ENCODE measurements around the gene ARID3A. TPM values are rescaled to one million over a fixed set of nuclear protein-coding genes. Genes with fewer than 3 reads are reported as not detected.

ARID3A gene
- total and polyA plus RNA-seq, 2 of the 4 experiments (the other 2 are of a cell fraction): 16.0 to 23.1 TPM

DNA sequence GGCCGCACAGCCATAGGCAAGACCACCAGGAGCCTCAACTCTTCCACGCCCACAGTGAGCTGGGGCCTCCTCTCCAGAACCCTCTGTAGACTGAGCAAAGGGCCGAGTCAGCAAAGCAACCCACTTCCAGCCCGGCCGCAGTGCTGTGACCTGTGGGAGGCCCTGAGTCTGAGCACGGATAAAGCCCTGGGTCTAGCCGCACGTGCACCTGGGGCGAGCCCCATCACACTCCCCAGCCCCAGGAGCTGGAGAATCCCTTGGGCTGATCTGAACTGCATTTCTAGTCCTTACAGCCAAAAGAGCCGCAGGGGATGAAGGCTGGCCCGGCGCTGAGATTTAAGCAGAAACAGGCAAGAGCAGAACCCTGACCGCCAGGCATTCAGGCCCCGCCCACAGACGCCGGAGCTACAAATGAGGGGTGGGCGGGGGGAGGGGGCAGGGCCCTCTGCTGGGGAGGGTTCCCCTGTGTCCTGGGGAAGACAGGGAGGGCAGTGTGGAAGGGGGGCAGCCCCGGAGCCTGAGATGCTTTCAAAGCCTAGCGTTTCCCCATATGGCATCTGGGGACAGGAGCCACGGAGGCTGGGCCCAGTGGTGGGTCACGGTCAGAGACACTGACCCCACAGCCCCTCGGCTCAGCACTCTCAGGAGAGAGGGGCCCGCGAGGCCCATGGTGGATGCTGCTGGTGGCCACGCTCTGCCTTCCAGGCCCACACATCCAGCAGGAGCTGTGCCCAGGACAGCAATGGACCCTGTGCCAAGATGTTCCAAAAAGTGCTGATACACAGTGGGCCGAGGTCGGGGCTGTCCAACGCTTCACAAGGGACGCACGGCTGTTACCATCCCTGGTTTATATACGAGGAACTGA, 90.2 kb downstream of the ARID3A start:
- Histone ChIP-seq H2BK120ac (ENCODE audit: low read depth, low read length) (no peak overlapping the region), H4K8ac (ENCODE audit: low read depth in 2 of 2, low read length in 2 of 2) (no peak overlapping the region), H3K23ac (ENCODE audit: low read depth, low read length) (no peak overlapping the region), H3K4me2 (ENCODE audit: low read depth, low read length) (peak overlapping the region; percentile 38; the same call in 1 of the 2 replicates), H3K27ac (ENCODE audit: insufficient read depth, low read length) (no peak overlapping the region), H2AK5ac (ENCODE audit: low read depth, low read length) (no peak overlapping the region; the same call in 1 of the 2 replicates), H3K4ac (ENCODE audit: low read depth, low read length) (peak overlapping the region; percentile 32; the same call in 1 of the 2 replicates), H3K9me3 (ENCODE audit: control insufficient read depth, insufficient read depth, low read length) (no peaks in the 10 kb centered on the region), H3K56ac (ENCODE audit: extremely low read depth, insufficient read depth, low read length) (no peak overlapping the region), H4K91ac (ENCODE audit: insufficient read depth, low read depth, low read length) (no peak overlapping the region), H2AFZ (replicated peaks; ENCODE audit: low read length, poor library complexity) (peak overlapping the region; percentile 14), H3K4me1 (ENCODE audit: control insufficient read depth, insufficient read depth, low read length) (peaks cover 33% of the 10 kb centered on the region), H3K9me1 (ENCODE audit: insufficient read depth, low read length) (peaks cover 9% of the 10 kb centered on the region; the same call in 1 of the 2 replicates), H2BK20ac (ENCODE audit: low read depth, low read length) (no peak overlapping the region), H4K5ac (ENCODE audit: low read depth, low read length) (no peak overlapping the region), H3K18ac (ENCODE audit: low read depth, low read length) (no peak overlapping the region), H2AK9ac (replicated peaks; ENCODE audit: low read depth, low read length, poor library complexity) (peak overlapping the region; percentile 42), H2BK15ac (ENCODE audit: low read depth, low read length) (no peak overlapping the region), H2BK5ac (ENCODE audit: low read depth, low read length, poor library complexity, severe bottlenecking) (peak overlapping the region; percentile 28), H3K27me3 (ENCODE audit: control insufficient read depth, insufficient read depth, low read length) (no peaks in the 10 kb centered on the region), H3K36me3 (ENCODE audit: control insufficient read depth, insufficient read depth, low read length) (peaks cover 27% of the 10 kb centered on the region), H4K20me1 (ENCODE audit: insufficient read depth, low read length) (peaks cover 78% of the 10 kb centered on the region), H3K4me3 (ENCODE audit: insufficient read depth, low read depth, low read length) (no peak overlapping the region), H3K79me1 (ENCODE audit: low read depth in 1 of 2, low read length in 2 of 2) (peaks cover 0 to 71% of the 10 kb centered on the region in 2 experiments; a peak in 2 of 4 replicates), H3K9ac (ENCODE audit: low read depth, low read length) (no peak overlapping the region), H3K14ac (replicated peaks; ENCODE audit: low read depth, low read length) (0 out of 2 replicates have a peak overlapping the region, but pooled peaks have one; percentile 0)
- dilution Hi-C loops (cut with HindIII; ENCODE audit: low sequenced_read_pairs, unreplicated experiment): no loop called here
- no peak for DNase-seq
- ChIA-PET CTCF (no interaction called here), POLR2A (ENCODE audit: unreplicated experiment) (interaction anchor here (0.6 kb wide), 1 partner anchor 11 kb away, joined by 3 read pairs; no protein-coding TSS in a partner anchor)
- in situ Hi-C loops (cut with MboI; ENCODE audit: low sequenced_read_pairs): no loop called here
- no TSS peak for BruUV-seq (replicated peaks)
- no peak for ATAC-seq (ENCODE audit: low read depth)
- intact Hi-C loops (cut with micrococcal nuclease): no loop called here
- no peak for TF ChIP-seq CHD1 (IDR thresholded peaks at IDR 0.05; ENCODE audit: low read depth, low read length)
- no peak for TF ChIP-seq MXI1 (IDR thresholded peaks at IDR 0.05; ENCODE audit: borderline replicate concordance, low read depth, low read length)
- TF ChIP-seq SMC3 (IDR thresholded peaks at IDR 0.05; ENCODE audit: low read depth, low read length): no peak
- TF ChIP-seq MAFK (IDR thresholded peaks at IDR 0.05; ENCODE audit: low read depth, low read length): peak; percentile 56
- TF ChIP-seq CEBPB (IDR thresholded peaks at IDR 0.05; ENCODE audit: low read depth, low read length): no peak
- no peak for TF ChIP-seq RFX5 (IDR thresholded peaks at IDR 0.05; ENCODE audit: low read depth, low read length)
- no peak for TF ChIP-seq MAZ (IDR thresholded peaks at IDR 0.05; ENCODE audit: borderline replicate concordance, low read depth, low read length)
- WGBS, 2 experiments (ENCODE audit: extremely low coverage in 2 of 2, insufficient read length in 1 of 2): 64% methylated on average over 16 of the region's 31 CpGs; no CpG with 5 or more reads in 1 of the 2 experiments

All from IMR-90 (cell line).